PC-9 (cell line): ENCODE results near the gene NGF. TPM values are rescaled to one million over a fixed set of nuclear protein-coding genes. Genes with fewer than 3 reads are reported as not detected.

Experiments
- BruUV-seq: library from RNA; stranded (reverse); fragments of 400-500 nt; replicated peaks from 2 replicates; lab custom pipeline; 2021; lab: Mats Ljungman, UMichigan
- CTCF ChIA-PET: fragments of 300-600 bp; sonication (Branson Sonifier 250); formaldehyde crosslinking; loops from one replicate; lab custom pipeline; 2022; ENCODE audit warnings: antibody characterized with exemption; lab: Charles Lee
- POLR2A ChIA-PET: fragments of 300-600 bp; sonication (Branson Sonifier 250); formaldehyde crosslinking; loops from one replicate; lab custom pipeline; 2022; ENCODE audit warnings: antibody characterized with exemption; ENCODE audit not compliant: unreplicated experiment; lab: Charles Lee
- DNase-seq, 2 experiments: peaks; one replicate each; pipeline versions ENCODE4 v3.0.0 to v3.0.0-alpha.2; 2015 to 2022; ENCODE audit warnings: mixed read lengths in 1 of 2
- H2AFZ ChIP-seq: fragments of 200-600 bp; sonication (generic); 2 replicates; pipeline ENCODE4 v1.8.1; 2017; ENCODE audit warnings: antibody characterized with exemption
- H3F3A ChIP-seq: fragments of 200-600 bp; sonication (generic); 2 replicates; pipeline ENCODE4 v1.8.1; 2017; ENCODE audit warnings: antibody characterized with exemption, mild to moderate bottlenecking, low read depth; ENCODE audit not compliant: insufficient read depth
- H3K27ac ChIP-seq: fragments of 200-600 bp; sonication (generic); 2 replicates; pipeline ENCODE4 v1.6.1; 2016; ENCODE audit warnings: mixed run types
- H3K27me3 ChIP-seq: fragments of 200-600 bp; sonication (generic); 2 replicates; pipeline ENCODE4 v1.6.1; 2016; ENCODE audit warnings: low read depth, mixed run types; ENCODE audit not compliant: insufficient read depth
- H3K36me3 ChIP-seq: fragments of 200-600 bp; sonication (generic); 2 replicates; pipeline ENCODE4 v1.6.1; 2016; ENCODE audit warnings: low read depth, mixed run types
- H3K4me1 ChIP-seq: fragments of 200-600 bp; sonication (generic); replicated peaks from 2 replicates; pipeline ENCODE4 v1.6.1; 2016; ENCODE audit warnings: mixed run types; ENCODE audit not compliant: insufficient read depth
- H3K4me2 ChIP-seq: fragments of 200-600 bp; sonication (generic); 2 replicates; pipeline ENCODE4 v1.6.1; 2017; ENCODE audit warnings: mixed run types
- H3K4me3 ChIP-seq: fragments of 200-600 bp; sonication (generic); 2 replicates; pipeline ENCODE4 v1.6.1; 2016; ENCODE audit warnings: mixed run types
- H3K79me2 ChIP-seq: fragments of 200-600 bp; sonication (generic); 2 replicates; pipeline ENCODE4 v1.6.1; 2017; ENCODE audit warnings: low read depth, mixed run types
- H3K9me2 ChIP-seq: fragments of 200-600 bp; sonication (generic); 2 replicates; pipeline ENCODE4 v1.8.1; 2017; ENCODE audit warnings: mild to moderate bottlenecking; ENCODE audit not compliant: insufficient read depth
- H3K9me3 ChIP-seq: fragments of 200-600 bp; sonication (generic); 2 replicates; pipeline ENCODE4 v1.8.1; 2016; ENCODE audit warnings: low read depth; ENCODE audit not compliant: insufficient read depth
- H4K20me1 ChIP-seq: fragments of 200-600 bp; sonication (generic); 2 replicates; pipeline ENCODE4 v1.8.1; 2017; ENCODE audit not compliant: insufficient read depth
- CTCF ChIP-seq: fragments of 200-600 bp; sonication (generic); conservative IDR thresholded peaks from 2 replicates; pipeline ENCODE4 v1.6.1; 2017; ENCODE audit warnings: mixed run types, antibody characterized with exemption, mild to moderate bottlenecking, moderate library complexity
- EZH2 ChIP-seq: fragments of 200-600 bp; sonication (generic); IDR thresholded peaks from 2 replicates; pipeline ENCODE4 v1.8.0; 2017; ENCODE audit warnings: antibody characterized with exemption, low read depth
- intact Hi-C: fragments of 100-400 bp; cut with micrococcal nuclease; formaldehyde crosslinking; loops from one replicate; pipeline ENCODE4 v1.10.0; 2022; ENCODE audit not compliant: unreplicated experiment
- total RNA-seq: library from RNA; stranded (reverse); gene quantifications from 2 replicates; pipeline ENCODE4 v1.2.3, GENCODE V29; 2021

NGF gene
- total RNA-seq, 1 experiment from 2014 or later = 5.5 TPM

GRCh38 chr1:115286431-115287205, 51.4 kb downstream of the NGF start:
- no peak for DNase-seq
- Histone ChIP-seq H3K9me3 (no peaks in the 10 kb centered on the region), H3K4me2 (no peak overlapping the region), H3K27ac (no peak overlapping the region), H3K36me3 (peaks cover 9% of the 10 kb centered on the region; the same call in 1 of the 2 replicates), H3F3A (0 out of 2 replicates have a peak, but pooled peaks cover 4% of the 10 kb centered on the region), H3K4me3 (no peak overlapping the region), H3K79me2 (no peaks in the 10 kb centered on the region), H2AFZ (no peak overlapping the region), H3K27me3 (no peaks in the 10 kb centered on the region), H3K9me2 (no peaks in the 10 kb centered on the region), H3K4me1 (0 out of 2 replicates have a peak, but pooled peaks cover 5% of the 10 kb centered on the region), H4K20me1 (no peaks in the 10 kb centered on the region)
- POLR2A ChIA-PET = no interaction called here
- CTCF ChIA-PET = no interaction called here
- intact Hi-C loops = no loop called here
- TF ChIP-seq EZH2 (no peak), CTCF (no peak)
- BruUV-seq = no TSS peak

- CTCF ChIA-PET = no interaction called here
- intact Hi-C loops = no loop called here
Measured at GRCh38 chr1:115284209-115284608, 53.8 kb downstream of the NGF start.

DNA sequence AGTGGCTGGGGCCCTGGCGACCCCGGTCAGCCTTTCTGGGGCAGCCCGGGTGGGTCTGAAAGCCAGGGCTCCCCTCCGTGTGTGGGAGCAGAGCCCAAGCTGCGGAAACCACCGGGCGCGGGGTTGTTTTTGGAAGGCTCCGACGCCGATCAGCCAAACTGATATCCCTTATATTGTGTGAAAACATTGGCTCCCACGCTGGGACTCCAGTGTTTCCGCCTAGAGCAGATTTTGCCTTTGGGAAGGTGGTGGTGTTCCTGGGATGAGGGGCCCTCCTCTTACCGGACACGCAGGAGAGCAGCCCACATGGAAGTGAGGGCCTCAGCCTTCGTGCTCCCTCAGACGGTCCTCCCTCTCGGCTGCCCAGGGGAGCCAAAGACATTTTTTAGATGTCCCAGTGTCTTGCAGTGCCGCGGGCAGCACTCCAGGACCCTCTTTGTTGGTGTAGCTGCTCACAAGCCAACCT, 54.3 kb downstream of the NGF start:
- Histone ChIP-seq H3K36me3 (0 out of 2 replicates have a peak, but pooled peaks cover 4% of the 10 kb centered on the region), H3K9me2 (no peaks in the 10 kb centered on the region), H3K79me2 (no peaks in the 10 kb centered on the region), H3K4me3 (no peak overlapping the region), H3F3A (0 out of 2 replicates have a peak, but pooled peaks cover 4% of the 10 kb centered on the region), H3K27ac (no peak overlapping the region), H3K9me3 (no peaks in the 10 kb centered on the region), H3K27me3 (no peaks in the 10 kb centered on the region), H2AFZ (no peak overlapping the region), H4K20me1 (no peaks in the 10 kb centered on the region), H3K4me2 (no peak overlapping the region), H3K4me1 (0 out of 2 replicates have a peak, but pooled peaks cover 5% of the 10 kb centered on the region)
- POLR2A ChIA-PET = interaction anchor here (0.5 kb wide), 1 partner anchor 167 kb away, joined by 3 read pairs; no protein-coding TSS in a partner anchor
- TF ChIP-seq CTCF = no peak
- no peak for TF ChIP-seq EZH2
- no TSS peak for BruUV-seq
- CTCF ChIA-PET = no interaction called here
- intact Hi-C loops = no loop called here
- no peak for DNase-seq

More at GRCh38 chr1:115284209-115284608, 53.8 kb downstream of the NGF start:
- no peak for DNase-seq
- H3K9me2 ChIP-seq = no peaks in the 10 kb centered on the region
- no peaks in the 10 kb centered on the region for H3K79me2 ChIP-seq
- H3K4me3 ChIP-seq = no peak overlapping the region
- no peak overlapping the region for H3K4me2 ChIP-seq
- no peaks in the 10 kb centered on the region for H3K27me3 ChIP-seq
- no peak overlapping the region for H3K27ac ChIP-seq
- H3K4me1 ChIP-seq = 0 out of 2 replicates have a peak, but pooled peaks cover 5% of the 10 kb centered on the region
- POLR2A ChIA-PET = no interaction called here
- BruUV-seq = no TSS peak
- no peak overlapping the region for H2AFZ ChIP-seq
- H3F3A ChIP-seq = 0 out of 2 replicates have a peak, but pooled peaks cover 4% of the 10 kb centered on the region
- H4K20me1 ChIP-seq = no peaks in the 10 kb centered on the region
- H3K9me3 ChIP-seq = no peaks in the 10 kb centered on the region
- 0 out of 2 replicates have a peak, but pooled peaks cover 4% of the 10 kb centered on the region for H3K36me3 ChIP-seq
- TF ChIP-seq EZH2 = no peak
- no peak for TF ChIP-seq CTCF
